Measurements from ENCODE around the gene ATN1.

The ATN1 gene

GRCh38 chr12:6979453-6979852, 51.7 kb downstream of the ATN1 start:
- TF ChIP-seq REST (IDR thresholded peaks at IDR 0.05; ENCODE audit: insufficient replicate concordance, low read depth) (no peak), SPI1 (IDR thresholded peaks at IDR 0.05; ENCODE audit: borderline replicate concordance, low read depth) (no peak), CTCF (IDR thresholded peaks at IDR 0.05; ENCODE audit: insufficient read depth, low read length) (no peak)
- no peak for DNase-seq (ENCODE audit: low read depth in 1 of 2, low spot score in 1 of 2)
- no peaks in the 10 kb centered on the region for H3K27me3 ChIP-seq (ENCODE audit: insufficient read depth, poor library complexity, severe bottlenecking)
- no peak overlapping the region for H3K27ac ChIP-seq (replicated peaks)
- no peak overlapping the region for H3K4me3 ChIP-seq (replicated peaks; ENCODE audit: insufficient read depth, low read length)

- no peak for DNase-seq (ENCODE audit: low read depth in 1 of 2, low spot score in 1 of 2)
- Histone ChIP-seq H3K27me3 (ENCODE audit: insufficient read depth, poor library complexity, severe bottlenecking) (no peaks in the 10 kb centered on the region), H3K27ac (replicated peaks) (no peak overlapping the region), H3K4me3 (replicated peaks; ENCODE audit: insufficient read depth, low read length) (no peak overlapping the region)
- 0 out of 2 replicates have a peak, but pooled peaks have one; percentile 10 for TF ChIP-seq POLR2AphosphoS5 (IDR thresholded peaks at IDR 0.05; ENCODE audit: low read depth)
- no peak for TF ChIP-seq GABPA (IDR thresholded peaks at IDR 0.05; ENCODE audit: low read depth)
Measured at GRCh38 chr12:6980075-6980474, 52.3 kb downstream of the ATN1 start.

GRCh38 chr12:6980740-6981139, 53.0 kb downstream of the ATN1 start:
- no peak for DNase-seq (ENCODE audit: low read depth in 1 of 2, low spot score in 1 of 2)
- no peak overlapping the region for H3K4me3 ChIP-seq (replicated peaks; ENCODE audit: insufficient read depth, low read length)

GRCh38 chr12:6981152-6982052, 53.6 kb downstream of the ATN1 start:
- Histone ChIP-seq H3K27me3 (ENCODE audit: insufficient read depth, poor library complexity, severe bottlenecking) (no peaks in the 10 kb centered on the region), H3K27ac (replicated peaks) (no peak overlapping the region), H3K4me3 (replicated peaks; ENCODE audit: insufficient read depth, low read length) (no peak overlapping the region)
- DNase-seq (ENCODE audit: low read depth in 1 of 2, low spot score in 1 of 2): no peak
- no peak for TF ChIP-seq REST (IDR thresholded peaks at IDR 0.05; ENCODE audit: insufficient replicate concordance, low read depth)
- TF ChIP-seq SPI1 (IDR thresholded peaks at IDR 0.05; ENCODE audit: borderline replicate concordance, low read depth): no peak
- no peak for TF ChIP-seq CTCF (IDR thresholded peaks at IDR 0.05; ENCODE audit: insufficient read depth, low read length)
- TF ChIP-seq POLR2AphosphoS5 (IDR thresholded peaks at IDR 0.05; ENCODE audit: low read depth): no peak
- TF ChIP-seq GABPA (IDR thresholded peaks at IDR 0.05; ENCODE audit: low read depth): no peak

More at GRCh38 chr12:6980740-6981139, 53.0 kb downstream of the ATN1 start:
- TF ChIP-seq SPI1 (IDR thresholded peaks at IDR 0.05; ENCODE audit: borderline replicate concordance, low read depth) (no peak), POLR2AphosphoS5 (IDR thresholded peaks at IDR 0.05; ENCODE audit: low read depth) (no peak), CTCF (IDR thresholded peaks at IDR 0.05; ENCODE audit: insufficient read depth, low read length) (no peak)
- no peak overlapping the region for H3K27ac ChIP-seq (replicated peaks)
- no peaks in the 10 kb centered on the region for H3K27me3 ChIP-seq (ENCODE audit: insufficient read depth, poor library complexity, severe bottlenecking)
